Measurements from ENCODE around the gene AKAP13. TPM values are rescaled to one million over a fixed set of nuclear protein-coding genes. Genes with fewer than 3 reads are reported as not detected.

Gene AKAP13
- total and polyA plus RNA-seq, 2 of the 8 experiments (the other 6 are each of a cell fraction or from before 2014, with no cell fraction given) = 14.0 to 46.2 TPM

- no peak for TF ChIP-seq USF2 (IDR thresholded peaks at IDR 0.05; ENCODE audit: low read length)
- no peak for TF ChIP-seq SP4 (IDR thresholded peaks at IDR 0.05; ENCODE audit: low read length)
- TF ChIP-seq GTF2F1 (IDR thresholded peaks at IDR 0.05; ENCODE audit: borderline replicate concordance, low read depth, low read length) = no peak
- no peak for TF ChIP-seq CREB1 (IDR thresholded peaks at IDR 0.05)
- no peak for TF ChIP-seq E2F6 (IDR thresholded peaks at IDR 0.05)
These were observed 115.1 kb downstream of the AKAP13 start (continued) for GRCh38 chr15:85495544-85495943.

All from H1 (cell line).